BJ (cell line): ENCODE data around the gene MACROD1. TPM values are rescaled to one million over a fixed set of nuclear protein-coding genes. Genes with fewer than 3 reads are reported as not detected.

Experiments
- CTCF ChIA-PET: fragments of 350-600 bp; formaldehyde crosslinking; extraction: SDS; loops from one replicate; lab custom pipeline; 2021; ENCODE audit warnings: antibody characterized with exemption, inconsistent platforms; lab: Yijun Ruan, JAX
- POLR2A ChIA-PET: fragments of 300-600 bp; sonication (Branson Sonifier 250); formaldehyde crosslinking; extraction: SDS; loops from one replicate; lab custom pipeline; 2021; ENCODE audit warnings: antibody characterized with exemption; lab: Charles Lee
- DNase-seq: peaks from one replicate; pipeline ENCODE4 v3.0.0-alpha.2; 2011; ENCODE audit warnings: low read depth
- H3K27me3 ChIP-seq: 2 replicates; pipeline ENCODE4 v1.6.0; 2011; ENCODE audit warnings: low read length; ENCODE audit not compliant: control insufficient read depth, insufficient read depth
- H3K36me3 ChIP-seq: 2 replicates; pipeline ENCODE4 v1.5.1; 2011; ENCODE audit warnings: low read length; ENCODE audit not compliant: control insufficient read depth, insufficient read depth
- H3K4me3 ChIP-seq: 2 replicates; pipeline ENCODE4 v1.5.1; 2011; ENCODE audit warnings: low read depth, mild to moderate bottlenecking, control low read depth, low read length
- polyA plus RNA-seq: library from polyadenylated mRNA; depleted of rRNA; stranded (reverse); fragments of >200 nt; gene quantifications from 2 replicates; pipeline ENCODE4 v1.2.3, GENCODE V29; 2011
- TF ChIP-seq, protein P1 (sequence below): IDR thresholded peaks from 2 replicates; pipeline ENCODE4 v1.5.1; 2011; ENCODE audit warnings: low read depth, mild to moderate bottlenecking, control low read depth, inconsistent platforms, low read length, moderate library complexity; ENCODE audit not compliant: insufficient read depth

Gene MACROD1
- polyA plus RNA-seq, 1 experiment: 12.4 TPM

DNA sequence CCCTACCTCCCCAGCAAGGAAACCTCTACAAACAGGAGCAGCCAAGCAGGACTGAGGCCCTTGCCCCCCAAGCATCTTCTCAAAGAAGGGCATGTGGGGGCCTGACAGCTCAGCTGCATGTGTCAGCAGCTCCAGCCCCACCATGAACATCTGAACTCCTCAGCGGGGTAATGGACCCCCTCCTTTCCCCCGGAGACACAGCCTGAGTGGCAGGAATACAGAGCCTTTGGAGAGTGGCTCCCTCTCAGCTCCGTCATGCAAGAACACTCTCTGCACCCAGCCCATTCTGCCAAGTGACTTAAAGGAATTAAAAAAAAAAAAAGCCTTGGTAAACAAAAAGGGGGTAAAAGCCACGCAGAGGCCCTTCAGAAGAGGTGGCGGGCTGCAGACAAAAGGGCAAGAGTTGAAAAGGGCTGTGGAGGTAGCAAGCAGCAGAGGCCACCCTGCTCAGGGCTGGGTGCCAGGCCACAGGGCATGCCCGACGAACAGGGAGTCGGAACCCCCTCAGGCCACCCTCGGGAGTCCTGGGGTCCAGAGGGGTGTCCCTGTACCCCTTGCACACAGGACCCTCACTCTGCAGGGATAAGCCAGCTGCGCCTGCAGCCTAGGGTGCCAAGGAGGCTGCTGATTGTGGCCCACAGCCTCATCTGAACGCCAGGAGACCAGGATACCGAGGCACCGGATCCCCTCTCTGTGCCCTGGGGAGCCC lies 62.5 kb downstream of the MACROD1 start:
- no peak for DNase-seq
- POLR2A ChIA-PET: no interaction called here
- Histone ChIP-seq H3K27me3 (peaks cover 15% of the 10 kb centered on the region), H3K36me3 (no peaks in the 10 kb centered on the region), H3K4me3 (no peak overlapping the region)
- TF ChIP-seq, protein P1, sequence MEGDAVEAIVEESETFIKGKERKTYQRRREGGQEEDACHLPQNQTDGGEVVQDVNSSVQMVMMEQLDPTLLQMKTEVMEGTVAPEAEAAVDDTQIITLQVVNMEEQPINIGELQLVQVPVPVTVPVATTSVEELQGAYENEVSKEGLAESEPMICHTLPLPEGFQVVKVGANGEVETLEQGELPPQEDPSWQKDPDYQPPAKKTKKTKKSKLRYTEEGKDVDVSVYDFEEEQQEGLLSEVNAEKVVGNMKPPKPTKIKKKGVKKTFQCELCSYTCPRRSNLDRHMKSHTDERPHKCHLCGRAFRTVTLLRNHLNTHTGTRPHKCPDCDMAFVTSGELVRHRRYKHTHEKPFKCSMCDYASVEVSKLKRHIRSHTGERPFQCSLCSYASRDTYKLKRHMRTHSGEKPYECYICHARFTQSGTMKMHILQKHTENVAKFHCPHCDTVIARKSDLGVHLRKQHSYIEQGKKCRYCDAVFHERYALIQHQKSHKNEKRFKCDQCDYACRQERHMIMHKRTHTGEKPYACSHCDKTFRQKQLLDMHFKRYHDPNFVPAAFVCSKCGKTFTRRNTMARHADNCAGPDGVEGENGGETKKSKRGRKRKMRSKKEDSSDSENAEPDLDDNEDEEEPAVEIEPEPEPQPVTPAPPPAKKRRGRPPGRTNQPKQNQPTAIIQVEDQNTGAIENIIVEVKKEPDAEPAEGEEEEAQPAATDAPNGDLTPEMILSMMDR: no peak
- CTCF ChIA-PET: no interaction called here

DNA sequence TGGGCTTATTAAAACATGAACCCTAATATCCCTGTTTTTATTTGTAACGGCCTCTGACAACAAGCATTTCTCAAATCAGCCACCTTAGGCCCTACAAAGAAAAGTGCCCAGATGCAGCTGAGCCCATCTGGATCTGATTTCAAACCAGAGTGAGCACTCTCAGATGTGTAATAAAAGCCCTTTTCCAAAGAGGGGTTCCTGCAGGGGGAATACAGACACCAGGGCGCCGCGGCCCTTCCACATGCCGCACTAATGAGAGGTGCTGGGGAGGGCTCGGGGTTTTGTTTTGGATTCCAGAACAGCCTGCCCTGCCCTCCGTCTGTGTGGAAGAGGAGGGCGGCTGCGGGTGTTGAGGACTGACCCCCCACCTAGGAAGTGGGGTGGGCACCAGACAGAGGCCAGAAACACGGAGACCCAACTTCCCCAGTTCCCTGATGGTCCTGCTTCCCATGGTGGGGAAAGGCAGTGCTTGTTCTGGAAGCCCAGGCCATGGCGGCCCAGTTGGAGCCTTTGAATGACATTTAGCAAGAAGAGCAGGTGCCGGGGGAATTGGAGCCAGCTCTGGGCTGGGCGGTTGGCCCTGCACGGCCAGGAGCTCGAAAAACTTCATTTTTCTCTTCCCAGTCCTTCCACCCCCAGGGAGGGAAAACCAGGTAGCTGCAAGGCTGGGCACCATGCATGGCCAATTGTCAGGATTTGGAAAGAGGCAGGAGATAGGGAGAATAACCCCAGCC lies 63.7 kb downstream of the MACROD1 start:
- TF ChIP-seq, protein P1: no peak
- ChIA-PET CTCF (interaction anchor here (1.2 kb wide), 1 partner anchor 100 kb away, joined by 3 read pairs; no protein-coding TSS in a partner anchor), POLR2A (no interaction called here)
- H3K36me3 ChIP-seq: no peaks in the 10 kb centered on the region
- H3K27me3 ChIP-seq: peaks cover 16% of the 10 kb centered on the region
- no peak overlapping the region for H3K4me3 ChIP-seq
- DNase-seq: no peak

DNA sequence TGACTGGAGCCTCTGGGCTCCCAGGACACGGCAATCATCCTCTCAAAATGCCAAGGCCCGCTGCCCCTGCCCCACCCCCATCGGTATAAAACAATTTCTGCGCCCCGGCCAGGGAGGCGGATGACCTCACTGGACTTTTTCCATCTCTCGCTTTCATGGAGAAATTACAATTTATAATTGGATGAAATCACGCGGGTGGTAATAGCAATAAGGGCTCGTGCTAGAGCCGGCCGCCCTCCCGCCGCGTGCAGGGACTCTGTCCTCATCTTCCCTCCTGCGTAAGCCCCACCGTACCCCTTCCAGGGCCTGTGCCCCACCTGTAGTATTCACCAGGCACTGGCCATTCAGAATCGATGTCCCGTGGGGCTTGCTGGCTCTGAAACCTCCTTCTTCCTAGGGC lies 64.5 kb downstream of the MACROD1 start:
- Histone ChIP-seq H3K27me3 (peaks cover 16% of the 10 kb centered on the region), H3K36me3 (no peaks in the 10 kb centered on the region), H3K4me3 (no peak overlapping the region)
- no peak for DNase-seq
- CTCF ChIA-PET: interaction anchor here (0.5 to 1.2 kb wide), 3 partner anchors 21 to 99 kb away, joined by 3 read pairs; no protein-coding TSS in a partner anchor
- POLR2A ChIA-PET: no interaction called here
- TF ChIP-seq, protein P1: no peak

DNA sequence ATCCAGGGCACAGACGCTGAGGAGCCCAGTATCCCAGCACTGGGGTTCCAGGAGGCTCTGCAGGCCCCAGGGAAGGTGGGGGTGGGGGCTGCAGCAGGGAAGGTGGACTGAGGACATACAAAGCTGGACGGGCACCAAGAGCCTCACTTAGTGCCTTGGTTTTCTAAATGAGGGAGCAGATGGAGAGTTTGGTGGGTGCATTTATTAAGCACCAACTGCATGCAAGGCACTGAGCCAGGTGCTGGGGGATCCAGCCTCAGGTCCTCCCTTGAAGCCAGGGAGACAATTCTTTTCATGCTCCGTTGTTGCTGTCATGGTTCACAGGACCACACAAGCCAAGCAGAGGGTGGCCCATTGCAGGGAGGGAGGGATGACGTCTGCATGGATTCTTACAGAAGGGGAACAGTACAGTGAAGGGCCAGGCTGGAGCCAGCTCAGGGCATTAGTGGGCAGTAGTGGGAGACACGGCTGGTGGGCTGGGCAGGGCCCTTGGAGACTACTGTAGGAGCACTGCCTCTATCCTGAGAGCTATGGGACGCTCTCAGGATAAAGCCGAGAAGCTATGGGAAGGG lies 65.0 kb downstream of the MACROD1 start:
- no peaks in the 10 kb centered on the region for H3K36me3 ChIP-seq
- TF ChIP-seq, protein P1: no peak
- ChIA-PET CTCF (interaction anchor here (0.5 to 0.9 kb wide), 2 partner anchors 21 to 44 kb away, joined by 3 read pairs; no protein-coding TSS in a partner anchor), POLR2A (no interaction called here)
- no peak overlapping the region for H3K4me3 ChIP-seq
- peaks cover 16% of the 10 kb centered on the region for H3K27me3 ChIP-seq
- DNase-seq: no peak

DNA sequence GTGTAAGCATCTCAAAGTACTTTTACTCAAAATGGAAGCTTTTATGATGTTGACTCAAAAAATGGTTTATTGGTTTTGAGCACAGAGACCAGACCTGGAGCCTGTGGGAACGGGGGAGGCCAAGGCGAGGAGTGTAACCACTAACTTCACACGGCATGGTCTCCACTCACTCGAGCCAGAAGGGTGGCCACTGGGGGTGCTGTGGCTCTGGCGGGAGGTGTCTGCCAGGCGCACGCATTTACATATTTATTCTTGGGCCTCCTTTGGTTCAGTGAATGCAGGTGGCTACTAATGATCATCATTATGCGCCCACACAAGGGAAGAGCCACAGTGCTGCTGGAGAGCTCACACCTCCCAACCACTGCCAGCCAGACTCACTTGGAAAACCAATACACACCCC lies 65.6 kb downstream of the MACROD1 start:
- POLR2A ChIA-PET: no interaction called here

More for the DNA sequence above, 65.6 kb downstream of the MACROD1 start:
- no peak for DNase-seq
- H3K27me3 ChIP-seq: peaks cover 16% of the 10 kb centered on the region
- H3K4me3 ChIP-seq: no peak overlapping the region
- H3K36me3 ChIP-seq: no peaks in the 10 kb centered on the region
- TF ChIP-seq, protein P1: no peak
- CTCF ChIA-PET: interaction anchor here (0.9 kb wide), 1 partner anchor 12 kb away, joined by 3 read pairs; no protein-coding TSS in a partner anchor
